Hepatocyte (in vitro differentiated cells): ENCODE measurements around the gene UGCG. TPM values are rescaled to one million over a fixed set of nuclear protein-coding genes. Genes with fewer than 3 reads are reported as not detected.

Source experiments
- DNase-seq: peaks from one replicate; pipeline ENCODE4 v3.0.0-alpha.2; 2016; ENCODE audit warnings: low spot score
- H2AFZ ChIP-seq: fragments of 200-600 bp; sonication (generic); 2 replicates; pipeline ENCODE4 v1.6.0; 2016; ENCODE audit warnings: antibody characterized with exemption, mild to moderate bottlenecking
- H3K27ac ChIP-seq: fragments of 200-600 bp; sonication (generic); 2 replicates; pipeline ENCODE4 v1.5.1; 2016; ENCODE audit warnings: mild to moderate bottlenecking
- H3K27me3 ChIP-seq: fragments of 200-600 bp; sonication (generic); 2 replicates; pipeline ENCODE4 v1.6.1; 2016
- H3K36me3 ChIP-seq: fragments of 200-600 bp; sonication (generic); replicated peaks from 2 replicates; pipeline ENCODE4 v1.5.1; 2016; ENCODE audit warnings: low read depth; ENCODE audit not compliant: insufficient read depth
- H3K4me1 ChIP-seq: fragments of 200-600 bp; sonication (generic); 2 replicates; pipeline ENCODE4 v1.5.1; 2016; ENCODE audit warnings: mild to moderate bottlenecking, moderate library complexity; ENCODE audit not compliant: insufficient read depth
- H3K4me2 ChIP-seq: fragments of 200-600 bp; sonication (generic); 2 replicates; pipeline ENCODE4 v1.6.0; 2016
- H3K4me3 ChIP-seq: fragments of 200-600 bp; sonication (generic); 2 replicates; pipeline ENCODE4 v1.5.1; 2016; ENCODE audit warnings: mild to moderate bottlenecking
- H3K79me2 ChIP-seq: fragments of 200-600 bp; sonication (generic); 2 replicates; pipeline ENCODE4 v1.6.0; 2017; ENCODE audit warnings: mild to moderate bottlenecking
- H3K9me2 ChIP-seq: fragments of 200-600 bp; sonication (generic); replicated peaks from 2 replicates; pipeline ENCODE4 v1.6.0; 2017; ENCODE audit warnings: mild to moderate bottlenecking; ENCODE audit not compliant: insufficient read depth
- H3K9me3 ChIP-seq: fragments of 200-600 bp; sonication (generic); 2 replicates; pipeline ENCODE4 v1.5.1; 2016; ENCODE audit warnings: low read depth, mild to moderate bottlenecking
- H4K20me1 ChIP-seq: fragments of 200-600 bp; sonication (generic); 2 replicates; pipeline ENCODE4 v1.6.0; 2016; ENCODE audit warnings: mild to moderate bottlenecking; ENCODE audit not compliant: insufficient read depth, poor library complexity, severe bottlenecking
- EZH2 ChIP-seq: fragments of 200-600 bp; sonication (generic); IDR thresholded peaks from 2 replicates; pipeline ENCODE4 v1.6.1; 2016; ENCODE audit warnings: antibody characterized with exemption, mild to moderate bottlenecking, borderline replicate concordance
- EZH2phosphoT487 ChIP-seq: fragments of 200-600 bp; sonication (generic); IDR thresholded peaks from one replicate; pipeline ENCODE4 v1.6.1; 2018; ENCODE audit warnings: antibody characterized with exemption, mild to moderate bottlenecking, low read depth, moderate library complexity; ENCODE audit not compliant: unreplicated experiment, severe bottlenecking
- WGBS: methylation state at CpG from one replicate; pipeline ENCODE4 v1.1.6; 2016; ENCODE audit warnings: low lambda C conversion rate; ENCODE audit errors: missing lambda C conversion rate; 5-methylcytosine and 5-hydroxymethylcytosine counted together
- polyA plus RNA-seq: library from polyadenylated mRNA; unstranded; fragments of >200 nt; fragmentation: Nextera tagmentation; extraction: Ambion mirVana; gene quantifications from 2 replicates; pipeline ENCODE4 v1.2.1, GENCODE V29; 2016
- total RNA-seq: library from RNA; depleted of rRNA; stranded (reverse); fragments of >200 nt; gene quantifications from 2 replicates; pipeline ENCODE4 v1.2.3, GENCODE V29; 2014
- TF ChIP-seq, protein P1 (sequence below): fragments of 200-600 bp; sonication (generic); IDR thresholded peaks from 2 replicates; pipeline ENCODE4 v1.5.1; 2016; ENCODE audit warnings: antibody characterized with exemption, mild to moderate bottlenecking; ENCODE audit not compliant: poor library complexity

UGCG gene
- total and polyA plus RNA-seq, 2 experiments from 2014 or later: 54.6 to 107 TPM

DNA sequence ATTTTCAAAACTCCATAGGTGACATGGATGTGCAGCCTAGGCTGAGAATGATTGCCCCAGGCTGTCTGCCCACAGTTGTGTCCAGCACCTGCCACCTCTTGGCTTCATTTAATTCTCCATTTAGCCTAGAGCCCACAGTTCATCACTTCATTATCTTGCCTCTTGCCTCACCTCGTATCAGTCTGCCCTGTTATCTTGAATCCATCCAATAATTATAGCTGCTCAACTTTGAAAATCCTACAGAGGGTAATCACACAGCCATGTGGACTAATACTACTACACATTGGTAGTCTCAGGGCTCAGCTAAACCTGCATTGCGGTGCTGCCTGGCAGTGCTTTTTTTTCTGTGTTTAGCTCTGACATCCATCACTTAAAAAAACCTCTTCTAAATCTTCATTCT, 7.4 kb downstream of the UGCG start:
- WGBS: 42% methylated on average over 2 of the region's 2 CpGs
- peaks cover 26% of the 10 kb centered on the region for H3K4me1 ChIP-seq

DNA sequence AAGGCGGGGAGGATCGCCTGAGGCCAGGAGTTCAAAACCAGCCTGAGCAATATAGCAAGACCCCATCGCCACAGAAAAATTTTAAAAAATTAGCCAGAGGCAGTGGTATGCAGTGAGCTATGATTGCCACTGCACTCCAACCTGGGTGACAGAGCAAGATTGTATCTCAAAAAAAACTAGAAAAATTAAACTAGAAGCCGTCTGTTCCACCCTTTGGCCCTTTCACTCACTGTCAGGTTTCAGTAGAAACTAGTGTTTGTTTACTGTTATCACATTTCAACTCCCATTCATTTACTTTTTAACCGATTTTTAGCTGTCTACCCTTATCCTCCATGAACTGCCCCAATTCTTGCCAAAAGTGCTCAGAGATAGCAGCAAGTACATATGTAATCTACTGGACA, 8.3 kb downstream of the UGCG start:
- 75% methylated on average over 5 of the region's 5 CpGs for WGBS

More for the DNA sequence above, 7.4 kb downstream of the UGCG start:
- Histone ChIP-seq H3K4me3 (no peak overlapping the region), H4K20me1 (peaks cover 96% of the 10 kb centered on the region), H3K79me2 (peaks cover 100% of the 10 kb centered on the region), H2AFZ (no peak overlapping the region), H3K9me3 (no peaks in the 10 kb centered on the region), H3K4me2 (peak overlapping the region; percentile 73), H3K9me2 (no peaks in the 10 kb centered on the region), H3K27me3 (no peaks in the 10 kb centered on the region), H3K36me3 (no peaks in the 10 kb centered on the region), H3K27ac (no peak overlapping the region)
- TF ChIP-seq EZH2phosphoT487: no peak
- no peak for DNase-seq

DNA sequence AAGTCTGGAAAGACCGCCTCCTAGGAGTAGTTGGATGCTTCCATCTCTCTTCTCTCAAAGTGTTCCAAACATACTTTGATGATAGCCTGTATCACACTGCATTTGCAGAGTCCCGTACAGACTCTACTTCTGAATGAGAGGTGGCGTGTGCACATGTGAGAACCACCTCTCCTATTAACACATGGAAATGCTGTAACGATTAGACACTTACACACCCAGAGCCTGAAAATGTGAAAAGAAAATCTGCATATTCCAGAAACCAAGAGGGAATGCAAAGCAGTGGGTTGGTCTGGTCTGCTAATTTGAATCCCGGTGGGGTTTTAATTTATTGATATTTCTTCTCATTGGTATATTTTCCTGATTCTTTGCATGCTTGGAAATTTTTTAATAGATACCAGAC, 10.5 kb downstream of the UGCG start:
- no peaks in the 10 kb centered on the region for H3K9me2 ChIP-seq
- no peaks in the 10 kb centered on the region for H3K27me3 ChIP-seq
- H2AFZ ChIP-seq: no peak overlapping the region
- no peaks in the 10 kb centered on the region for H3K36me3 ChIP-seq
- H3K9me3 ChIP-seq: no peaks in the 10 kb centered on the region
- H3K4me2 ChIP-seq: no peak overlapping the region
- DNase-seq: no peak
- peaks cover 95% of the 10 kb centered on the region for H4K20me1 ChIP-seq
- H3K79me2 ChIP-seq: peaks cover 100% of the 10 kb centered on the region
- WGBS: 93% methylated on average over 5 of the region's 5 CpGs
- peaks cover 37% of the 10 kb centered on the region for H3K4me1 ChIP-seq
- TF ChIP-seq EZH2phosphoT487 (no peak), EZH2 (no peak)
- TF ChIP-seq, protein P1, sequence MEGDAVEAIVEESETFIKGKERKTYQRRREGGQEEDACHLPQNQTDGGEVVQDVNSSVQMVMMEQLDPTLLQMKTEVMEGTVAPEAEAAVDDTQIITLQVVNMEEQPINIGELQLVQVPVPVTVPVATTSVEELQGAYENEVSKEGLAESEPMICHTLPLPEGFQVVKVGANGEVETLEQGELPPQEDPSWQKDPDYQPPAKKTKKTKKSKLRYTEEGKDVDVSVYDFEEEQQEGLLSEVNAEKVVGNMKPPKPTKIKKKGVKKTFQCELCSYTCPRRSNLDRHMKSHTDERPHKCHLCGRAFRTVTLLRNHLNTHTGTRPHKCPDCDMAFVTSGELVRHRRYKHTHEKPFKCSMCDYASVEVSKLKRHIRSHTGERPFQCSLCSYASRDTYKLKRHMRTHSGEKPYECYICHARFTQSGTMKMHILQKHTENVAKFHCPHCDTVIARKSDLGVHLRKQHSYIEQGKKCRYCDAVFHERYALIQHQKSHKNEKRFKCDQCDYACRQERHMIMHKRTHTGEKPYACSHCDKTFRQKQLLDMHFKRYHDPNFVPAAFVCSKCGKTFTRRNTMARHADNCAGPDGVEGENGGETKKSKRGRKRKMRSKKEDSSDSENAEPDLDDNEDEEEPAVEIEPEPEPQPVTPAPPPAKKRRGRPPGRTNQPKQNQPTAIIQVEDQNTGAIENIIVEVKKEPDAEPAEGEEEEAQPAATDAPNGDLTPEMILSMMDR: no peak
- H3K4me3 ChIP-seq: no peak overlapping the region
- H3K27ac ChIP-seq: no peak overlapping the region

More for the DNA sequence above, 8.3 kb downstream of the UGCG start:
- Histone ChIP-seq H3K36me3 (no peaks in the 10 kb centered on the region), H3K27me3 (no peaks in the 10 kb centered on the region), H4K20me1 (peaks cover 96% of the 10 kb centered on the region), H3K9me2 (no peaks in the 10 kb centered on the region), H3K4me3 (no peak overlapping the region), H3K9me3 (no peaks in the 10 kb centered on the region), H3K4me2 (peak overlapping the region; percentile 34), H3K79me2 (peaks cover 100% of the 10 kb centered on the region), H3K27ac (peak overlapping the region; percentile 7), H3K4me1 (peaks cover 34% of the 10 kb centered on the region), H2AFZ (no peak overlapping the region)
- DNase-seq: no peak
- TF ChIP-seq, protein P1: no peak
- TF ChIP-seq EZH2 (no peak), EZH2phosphoT487 (no peak)

DNA sequence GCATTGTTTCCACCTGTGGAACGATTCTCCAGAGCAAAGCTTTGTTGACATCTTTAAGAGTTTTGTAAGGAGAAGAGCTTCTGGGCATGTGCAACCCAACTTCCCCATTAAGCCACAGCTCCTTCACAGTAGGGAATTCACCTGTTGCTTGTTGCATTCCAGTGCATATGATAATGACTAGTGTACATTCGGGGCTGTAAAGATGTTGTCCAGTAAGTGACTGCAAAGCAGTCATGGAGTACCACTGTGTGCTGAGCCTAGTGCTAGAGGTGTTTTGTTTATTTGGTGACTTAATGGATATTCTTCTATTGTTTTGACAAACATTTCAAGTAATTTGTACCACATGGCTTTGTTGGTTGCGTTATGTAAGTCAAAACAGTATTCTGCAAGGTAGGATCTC, 12.8 kb downstream of the UGCG start:
- Histone ChIP-seq H4K20me1 (peaks cover 99% of the 10 kb centered on the region), H3K36me3 (no peaks in the 10 kb centered on the region), H3K27ac (no peak overlapping the region), H3K9me2 (no peaks in the 10 kb centered on the region), H3K27me3 (no peaks in the 10 kb centered on the region), H3K9me3 (no peaks in the 10 kb centered on the region), H3K4me2 (no peak overlapping the region), H3K79me2 (peaks cover 100% of the 10 kb centered on the region), H3K4me3 (no peak overlapping the region), H3K4me1 (peaks cover 28% of the 10 kb centered on the region), H2AFZ (no peak overlapping the region)
- TF ChIP-seq EZH2phosphoT487 (no peak), EZH2 (no peak)
- TF ChIP-seq, protein P1: no peak
- no peak for DNase-seq
- 68% methylated on average over 3 of the region's 3 CpGs for WGBS
